Ovary (tissue), 3 donors: Measurements from ENCODE around the gene GNG14.

ENCODE experiments used
- EP300 ChIP-seq: sonication (generic); formaldehyde crosslinking; IDR thresholded peaks from one replicate; pipeline ENCODE4 v1.6.1; 2017; ENCODE audit warnings: antibody characterized with exemption
- POLR2A ChIP-seq: fragments of 450-650 bp; IDR thresholded peaks from one replicate; pipeline ENCODE4 v1.6.1; 2017; ENCODE audit warnings: antibody characterized with exemption, mild to moderate bottlenecking, moderate library complexity
- TF ChIP-seq, protein P1 (sequence below), 3 donors: fragments of 450-650 bp in 2 of 3; fragments of 200-600 bp in 1 of 3; IDR thresholded peaks; one replicate each; pipeline versions ENCODE4 v1.5.1 to v1.8.0; 2016 to 2022; ENCODE audit warnings: antibody characterized with exemption in 3 of 3, mild to moderate bottlenecking in 1 of 3
- donor health status: DM: no; HTN: no; CAD: no.

DNA sequence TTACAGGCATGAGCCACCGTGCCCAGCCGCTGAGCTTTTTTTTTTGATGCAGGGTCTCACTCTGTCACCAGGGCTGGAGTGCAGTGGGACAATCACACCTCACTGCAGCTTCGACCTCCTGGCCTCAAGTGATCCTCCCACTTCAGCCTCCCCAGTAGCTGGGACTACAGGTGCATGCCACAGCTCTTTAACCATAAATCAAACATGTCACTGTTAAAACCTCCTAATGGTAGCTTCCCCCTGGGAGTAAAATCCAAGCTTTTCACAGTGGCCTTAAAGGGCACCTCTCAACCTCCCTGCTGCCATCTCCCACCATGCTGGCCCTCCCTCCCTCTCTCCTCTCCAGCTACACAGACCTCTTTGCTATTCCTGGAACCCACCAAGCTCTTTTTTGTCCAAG lies 2.0 kb upstream of the GNG14 start:
- no peak for TF ChIP-seq POLR2A
- TF ChIP-seq, protein P1, sequence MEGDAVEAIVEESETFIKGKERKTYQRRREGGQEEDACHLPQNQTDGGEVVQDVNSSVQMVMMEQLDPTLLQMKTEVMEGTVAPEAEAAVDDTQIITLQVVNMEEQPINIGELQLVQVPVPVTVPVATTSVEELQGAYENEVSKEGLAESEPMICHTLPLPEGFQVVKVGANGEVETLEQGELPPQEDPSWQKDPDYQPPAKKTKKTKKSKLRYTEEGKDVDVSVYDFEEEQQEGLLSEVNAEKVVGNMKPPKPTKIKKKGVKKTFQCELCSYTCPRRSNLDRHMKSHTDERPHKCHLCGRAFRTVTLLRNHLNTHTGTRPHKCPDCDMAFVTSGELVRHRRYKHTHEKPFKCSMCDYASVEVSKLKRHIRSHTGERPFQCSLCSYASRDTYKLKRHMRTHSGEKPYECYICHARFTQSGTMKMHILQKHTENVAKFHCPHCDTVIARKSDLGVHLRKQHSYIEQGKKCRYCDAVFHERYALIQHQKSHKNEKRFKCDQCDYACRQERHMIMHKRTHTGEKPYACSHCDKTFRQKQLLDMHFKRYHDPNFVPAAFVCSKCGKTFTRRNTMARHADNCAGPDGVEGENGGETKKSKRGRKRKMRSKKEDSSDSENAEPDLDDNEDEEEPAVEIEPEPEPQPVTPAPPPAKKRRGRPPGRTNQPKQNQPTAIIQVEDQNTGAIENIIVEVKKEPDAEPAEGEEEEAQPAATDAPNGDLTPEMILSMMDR (IDR thresholded peaks at IDR 0.05), result no peak
- TF ChIP-seq EP300, result no peak
